Measurements from ENCODE around the gene ECT2L.

ECT2L gene

DNA sequence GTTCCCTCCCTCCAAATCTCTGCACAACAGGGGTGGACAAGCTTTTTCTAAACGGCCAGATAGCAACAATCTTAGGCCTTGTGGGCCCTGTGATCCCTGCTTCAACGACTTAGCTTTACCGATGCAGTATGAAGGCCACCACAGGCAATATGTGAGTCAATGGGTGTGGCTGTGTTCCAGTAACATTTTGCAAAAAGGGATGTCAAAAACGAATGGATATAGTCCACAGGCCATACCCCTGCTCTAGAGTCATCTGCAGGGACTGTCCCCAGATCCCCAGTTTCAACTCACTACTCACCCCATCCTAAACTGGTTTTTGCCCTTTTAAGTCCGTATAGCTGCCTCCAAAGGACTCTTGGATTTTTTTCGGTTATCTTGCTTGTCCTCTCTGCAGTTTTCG, 34.4 kb downstream of the ECT2L start:
- H3K27me3 ChIP-seq (ENCODE audit: insufficient read depth, low read length): no peaks in the 10 kb centered on the region
- no peak overlapping the region for H3K9ac ChIP-seq (ENCODE audit: low read length)
- no peak overlapping the region for H3K4me3 ChIP-seq (ENCODE audit: low read depth, low read length, poor library complexity, severe bottlenecking)
- no peak overlapping the region for H2AFZ ChIP-seq (ENCODE audit: low read length)
- no peaks in the 10 kb centered on the region for H4K20me1 ChIP-seq (ENCODE audit: insufficient read depth, low read length)
- H3K4me2 ChIP-seq (ENCODE audit: low read length): no peak overlapping the region
- TF ChIP-seq, protein P1, sequence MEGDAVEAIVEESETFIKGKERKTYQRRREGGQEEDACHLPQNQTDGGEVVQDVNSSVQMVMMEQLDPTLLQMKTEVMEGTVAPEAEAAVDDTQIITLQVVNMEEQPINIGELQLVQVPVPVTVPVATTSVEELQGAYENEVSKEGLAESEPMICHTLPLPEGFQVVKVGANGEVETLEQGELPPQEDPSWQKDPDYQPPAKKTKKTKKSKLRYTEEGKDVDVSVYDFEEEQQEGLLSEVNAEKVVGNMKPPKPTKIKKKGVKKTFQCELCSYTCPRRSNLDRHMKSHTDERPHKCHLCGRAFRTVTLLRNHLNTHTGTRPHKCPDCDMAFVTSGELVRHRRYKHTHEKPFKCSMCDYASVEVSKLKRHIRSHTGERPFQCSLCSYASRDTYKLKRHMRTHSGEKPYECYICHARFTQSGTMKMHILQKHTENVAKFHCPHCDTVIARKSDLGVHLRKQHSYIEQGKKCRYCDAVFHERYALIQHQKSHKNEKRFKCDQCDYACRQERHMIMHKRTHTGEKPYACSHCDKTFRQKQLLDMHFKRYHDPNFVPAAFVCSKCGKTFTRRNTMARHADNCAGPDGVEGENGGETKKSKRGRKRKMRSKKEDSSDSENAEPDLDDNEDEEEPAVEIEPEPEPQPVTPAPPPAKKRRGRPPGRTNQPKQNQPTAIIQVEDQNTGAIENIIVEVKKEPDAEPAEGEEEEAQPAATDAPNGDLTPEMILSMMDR (IDR thresholded peaks at IDR 0.05; ENCODE audit: low read length): no peak
- TF ChIP-seq EZH2 (IDR thresholded peaks at IDR 0.05; ENCODE audit: borderline replicate concordance, low read length): no peak
- H3K9me3 ChIP-seq (ENCODE audit: low read length): no peaks in the 10 kb centered on the region
- H3F3A ChIP-seq (ENCODE audit: insufficient read depth, low read length): no peaks in the 10 kb centered on the region
- H3K9me2 ChIP-seq (ENCODE audit: low read depth, low read length): no peaks in the 10 kb centered on the region
- H3K27ac ChIP-seq (ENCODE audit: low read depth, low read length, poor library complexity, severe bottlenecking): no peak overlapping the region
- no peaks in the 10 kb centered on the region for H3K79me2 ChIP-seq (ENCODE audit: insufficient read depth, low read length)
- H3K36me3 ChIP-seq (ENCODE audit: insufficient read depth, low read length): no peaks in the 10 kb centered on the region
- H3K4me1 ChIP-seq (ENCODE audit: insufficient read depth, low read length, severe bottlenecking): no peaks in the 10 kb centered on the region

DNA sequence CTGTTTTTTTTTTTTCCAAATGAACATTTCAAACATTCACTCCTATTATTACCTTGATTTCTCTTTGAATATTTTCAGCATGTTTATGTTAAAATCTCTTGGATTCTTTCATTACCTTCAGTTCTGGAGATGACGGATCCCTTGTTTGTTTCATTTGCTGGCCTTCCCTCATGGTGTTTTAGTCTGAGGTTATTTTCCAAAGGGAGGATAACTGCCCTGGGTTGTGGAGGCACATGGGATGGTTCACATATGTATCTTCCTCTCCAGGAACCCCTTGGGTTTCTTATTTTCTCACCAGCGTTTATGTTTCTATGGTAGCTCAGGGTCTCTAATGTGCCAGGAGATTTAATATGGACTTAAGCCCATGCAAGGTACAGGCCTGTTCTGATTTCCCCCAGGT, 36.3 kb downstream of the ECT2L start:
- Histone ChIP-seq H3K4me2 (ENCODE audit: low read length) (no peak overlapping the region), H3K79me2 (ENCODE audit: insufficient read depth, low read length) (no peaks in the 10 kb centered on the region), H3K9me2 (ENCODE audit: low read depth, low read length) (no peaks in the 10 kb centered on the region), H2AFZ (ENCODE audit: low read length) (no peak overlapping the region), H3K36me3 (ENCODE audit: insufficient read depth, low read length) (no peaks in the 10 kb centered on the region), H3F3A (ENCODE audit: insufficient read depth, low read length) (no peaks in the 10 kb centered on the region), H3K9ac (ENCODE audit: low read length) (no peak overlapping the region), H3K9me3 (ENCODE audit: low read length) (no peaks in the 10 kb centered on the region), H3K4me3 (ENCODE audit: low read depth, low read length, poor library complexity, severe bottlenecking) (no peak overlapping the region), H3K27me3 (ENCODE audit: insufficient read depth, low read length) (no peaks in the 10 kb centered on the region), H3K4me1 (ENCODE audit: insufficient read depth, low read length, severe bottlenecking) (no peaks in the 10 kb centered on the region), H4K20me1 (ENCODE audit: insufficient read depth, low read length) (no peaks in the 10 kb centered on the region), H3K27ac (ENCODE audit: low read depth, low read length, poor library complexity, severe bottlenecking) (no peak overlapping the region)
- no peak for TF ChIP-seq EZH2 (IDR thresholded peaks at IDR 0.05; ENCODE audit: borderline replicate concordance, low read length)
- TF ChIP-seq, protein P1 (IDR thresholded peaks at IDR 0.05; ENCODE audit: low read length): no peak

DNA sequence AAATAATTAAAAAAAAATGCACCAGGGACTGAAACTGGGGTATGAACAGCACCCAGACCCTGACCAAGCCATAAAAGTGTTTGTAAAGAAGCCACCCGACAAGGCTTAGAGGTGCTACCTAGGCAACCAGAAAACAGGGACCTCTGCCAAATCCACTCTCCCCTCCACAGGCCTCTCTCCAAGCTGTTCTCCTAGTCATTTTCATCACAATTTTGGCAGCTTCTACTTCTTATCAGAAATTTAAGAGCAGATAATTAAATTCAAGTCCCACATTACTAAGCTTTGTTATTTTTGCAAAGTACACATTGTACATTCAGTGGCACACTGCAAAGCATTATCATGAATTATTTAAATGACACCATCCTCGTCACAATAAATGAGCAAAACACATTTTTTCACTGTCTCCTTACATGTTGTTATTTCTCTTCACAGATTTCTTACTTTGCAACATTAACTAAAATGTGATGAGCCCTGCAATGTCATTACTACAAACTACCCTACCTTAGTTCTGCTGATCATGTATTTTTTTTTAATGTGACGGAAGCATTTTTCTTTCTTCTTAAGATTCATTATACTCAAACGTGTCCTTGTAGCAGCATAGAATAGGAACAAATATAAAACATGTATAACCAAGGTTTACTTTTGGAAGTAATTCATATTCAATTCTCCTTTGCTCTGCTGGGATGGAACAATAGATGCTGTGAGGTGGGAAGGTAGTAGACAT, 38.1 kb downstream of the ECT2L start:
- Histone ChIP-seq H3K36me3 (ENCODE audit: insufficient read depth, low read length) (no peaks in the 10 kb centered on the region), H3K79me2 (ENCODE audit: insufficient read depth, low read length) (no peaks in the 10 kb centered on the region), H3K4me1 (ENCODE audit: insufficient read depth, low read length, severe bottlenecking) (no peaks in the 10 kb centered on the region), H3K27ac (ENCODE audit: low read depth, low read length, poor library complexity, severe bottlenecking) (no peak overlapping the region), H4K20me1 (ENCODE audit: insufficient read depth, low read length) (no peaks in the 10 kb centered on the region), H3K4me2 (ENCODE audit: low read length) (no peak overlapping the region), H3K9me3 (ENCODE audit: low read length) (no peaks in the 10 kb centered on the region), H3K4me3 (ENCODE audit: low read depth, low read length, poor library complexity, severe bottlenecking) (no peak overlapping the region), H2AFZ (ENCODE audit: low read length) (no peak overlapping the region), H3F3A (ENCODE audit: insufficient read depth, low read length) (no peaks in the 10 kb centered on the region), H3K9me2 (ENCODE audit: low read depth, low read length) (no peaks in the 10 kb centered on the region), H3K27me3 (ENCODE audit: insufficient read depth, low read length) (no peaks in the 10 kb centered on the region), H3K9ac (ENCODE audit: low read length) (no peak overlapping the region)
- TF ChIP-seq, protein P1 (IDR thresholded peaks at IDR 0.05; ENCODE audit: low read length): no peak
- TF ChIP-seq EZH2 (IDR thresholded peaks at IDR 0.05; ENCODE audit: borderline replicate concordance, low read length): no peak
